ENCODE data around the gene NT5C3A. TPM values are rescaled to one million over a fixed set of nuclear protein-coding genes. Genes with fewer than 3 reads are reported as not detected.
"Not testable (repeated sequence)": the region's sequence is repeated elsewhere in the genome, so short reads cannot be mapped to it uniquely, and the experiment has no call there.

Gene NT5C3A
- total RNA-seq, 1 experiment from 2014 or later, result 18.6 TPM

GRCh38 chr7:33012364-33012763 lies 50.2 kb downstream of the NT5C3A start:
- H3K4me3 Mint-ChIP-seq, result no peak overlapping the region
- H3K27me3 Mint-ChIP-seq (ENCODE audit: low read depth), result no peaks in the 10 kb centered on the region
- TF ChIP-seq ZSCAN18 (CRISPR knock-in tag; IDR thresholded peaks at IDR 0.05) (no peak), MAX (CRISPR knock-in tag; IDR thresholded peaks at IDR 0.05) (no peak), SMAD4 (CRISPR knock-in tag; IDR thresholded peaks at IDR 0.05) (no peak)
- peaks cover 36% of the 10 kb centered on the region for H3K36me3 Mint-ChIP-seq
- ChIA-PET CTCF (interaction anchor here (0.8 kb wide), 1 partner anchor 97 kb away, joined by 3 read pairs; no protein-coding TSS in a partner anchor), POLR2A (no interaction called here)
- no peak for ATAC-seq
- no peaks in the 10 kb centered on the region for H3K9me3 Mint-ChIP-seq
- no peak for DNase-seq (ENCODE audit: low spot score)
- no peak overlapping the region for H3K27ac Mint-ChIP-seq
- no peaks in the 10 kb centered on the region for H3K4me1 Mint-ChIP-seq

GRCh38 chr7:33009734-33010133 lies 52.8 kb downstream of the NT5C3A start:
- H3K27me3 Mint-ChIP-seq (ENCODE audit: low read depth), result no peaks in the 10 kb centered on the region
- POLR2A ChIA-PET, result no interaction called here
- CTCF ChIA-PET, result no interaction called here

GRCh38 chr7:33005690-33006089 lies 56.9 kb downstream of the NT5C3A start:
- POLR2A ChIA-PET; H3K9me3 Mint-ChIP-seq; H3K36me3 Mint-ChIP-seq; DNase-seq (ENCODE audit: low spot score); H3K4me3 Mint-ChIP-seq; H3K4me1 Mint-ChIP-seq; ATAC-seq; CTCF ChIA-PET; H3K27ac Mint-ChIP-seq; H3K27me3 Mint-ChIP-seq (ENCODE audit: low read depth): not testable (repeated sequence)

More at GRCh38 chr7:33009734-33010133, 52.8 kb downstream of the NT5C3A start:
- DNase-seq (ENCODE audit: low spot score), result no peak
- peaks cover 22% of the 10 kb centered on the region for H3K36me3 Mint-ChIP-seq
- H3K4me1 Mint-ChIP-seq, result no peaks in the 10 kb centered on the region
- ATAC-seq, result no peak
- H3K27ac Mint-ChIP-seq, result no peak overlapping the region
- TF ChIP-seq GABPB1 (CRISPR knock-in tag; IDR thresholded peaks at IDR 0.05) (no peak), FOXP1 (CRISPR knock-in tag; IDR thresholded peaks at IDR 0.05; ENCODE audit: borderline replicate concordance) (no peak), TEAD4 (CRISPR knock-in tag; IDR thresholded peaks at IDR 0.05) (no peak), ZNF138 (CRISPR knock-in tag; conservative IDR thresholded peaks at IDR 0.05) (no peak), ARID4B (CRISPR knock-in tag; IDR thresholded peaks at IDR 0.05; ENCODE audit: borderline replicate concordance) (no peak), ZNF425 (CRISPR knock-in tag; conservative IDR thresholded peaks at IDR 0.05) (no peak)
- H3K9me3 Mint-ChIP-seq, result no peaks in the 10 kb centered on the region
- H3K4me3 Mint-ChIP-seq, result no peak overlapping the region

- H3K4me3 Mint-ChIP-seq; H3K9me3 Mint-ChIP-seq; H3K27ac Mint-ChIP-seq; ATAC-seq; H3K36me3 Mint-ChIP-seq; H3K4me1 Mint-ChIP-seq; CTCF ChIA-PET; DNase-seq (ENCODE audit: low spot score); POLR2A ChIA-PET; H3K27me3 Mint-ChIP-seq (ENCODE audit: low read depth): not testable (repeated sequence)
These were observed 57.4 kb downstream of the NT5C3A start for GRCh38 chr7:33005193-33005592.

- POLR2A ChIA-PET; DNase-seq (ENCODE audit: low spot score); H3K4me3 Mint-ChIP-seq; H3K27ac Mint-ChIP-seq; H3K36me3 Mint-ChIP-seq; CTCF ChIA-PET; H3K9me3 Mint-ChIP-seq; H3K27me3 Mint-ChIP-seq (ENCODE audit: low read depth): not testable (repeated sequence)
- H3K4me1 Mint-ChIP-seq, result peaks cover 13% of the 10 kb centered on the region
- peak; percentile 68 for ATAC-seq
These were observed 58.4 kb downstream of the NT5C3A start for GRCh38 chr7:33004104-33004616.

- H3K9me3 Mint-ChIP-seq, POLR2A ChIA-PET: not testable (repeated sequence)
- peak; percentile 10; the same call in 1 of the 2 replicates for ATAC-seq
These were observed 59.5 kb downstream of the NT5C3A start for GRCh38 chr7:33003111-33003510.

GRCh38 chr7:32999380-32999779 lies 63.2 kb downstream of the NT5C3A start:
- POLR2A ChIA-PET; H3K4me3 Mint-ChIP-seq; H3K36me3 Mint-ChIP-seq; H3K27me3 Mint-ChIP-seq (ENCODE audit: low read depth); CTCF ChIA-PET; H3K9me3 Mint-ChIP-seq; DNase-seq (ENCODE audit: low spot score); ATAC-seq; H3K27ac Mint-ChIP-seq: not testable (repeated sequence)
- H3K4me1 Mint-ChIP-seq, result peaks cover 25% of the 10 kb centered on the region

More at GRCh38 chr7:33003111-33003510, 59.5 kb downstream of the NT5C3A start:
- H3K27ac Mint-ChIP-seq; DNase-seq (ENCODE audit: low spot score); H3K27me3 Mint-ChIP-seq (ENCODE audit: low read depth); H3K4me3 Mint-ChIP-seq; CTCF ChIA-PET; H3K36me3 Mint-ChIP-seq: not testable (repeated sequence)
- H3K4me1 Mint-ChIP-seq, result peaks cover 21% of the 10 kb centered on the region

Data from WTC11 (cell line).